Activated T-cell treated with anti-CD3 and anti-CD28 coated beads, Interleukin-2, amount 50 U/mL, for 72 hours (primary cell): ENCODE measurements around the gene ASCC1. TPM values are rescaled to one million over a fixed set of nuclear protein-coding genes. Genes with fewer than 3 reads are reported as not detected.

ENCODE experiments used
- ATAC-seq, 2 donors: fragments of 150-1000 bp; cut with Tn5 transposase; replicated peaks in 1 of 2; 2 replicates each; pipeline ENCODE4 v1.10.0; 2021; ENCODE audit warnings: moderate library complexity in 2 of 2, mild to moderate bottlenecking in 1 of 2
- DNase-seq, 2 donors: peaks; one replicate each; pipeline ENCODE4 v3.0.0; 2021 to 2022; ENCODE audit warnings: mixed read lengths in 1 of 2
- H3K27ac Mint-ChIP-seq: one replicate; pipeline ENCODE4 v1.8.0; 2022; ENCODE audit warnings: mild to moderate bottlenecking, moderate library complexity, mixed read lengths
- H3K27me3 Mint-ChIP-seq: one replicate; pipeline ENCODE4 v1.8.0; 2022; ENCODE audit warnings: low read depth, mixed read lengths
- H3K36me3 Mint-ChIP-seq, 2 donors: one replicate each; pipeline ENCODE4 v1.8.0; 2022; ENCODE audit warnings: mixed read lengths in 2 of 2, mild to moderate bottlenecking in 1 of 2; ENCODE audit not compliant: insufficient read depth in 2 of 2
- H3K4me1 Mint-ChIP-seq: one replicate; pipeline ENCODE4 v1.8.0; 2022; ENCODE audit warnings: low read depth, mixed read lengths
- H3K4me3 Mint-ChIP-seq, 2 donors: one replicate each; pipeline ENCODE4 v1.8.0; 2022; ENCODE audit warnings: mild to moderate bottlenecking in 2 of 2, mixed read lengths in 2 of 2, moderate library complexity in 2 of 2
- H3K9me3 Mint-ChIP-seq, 2 donors: one replicate each; pipeline ENCODE4 v1.8.0; 2022; ENCODE audit warnings: mixed read lengths in 2 of 2
- total RNA-seq, 2 donors: library from RNA; stranded (reverse); gene quantifications; one replicate each; pipeline ENCODE4 v1.2.3, GENCODE V29; 2022

The ASCC1 gene
- total RNA-seq, 2 donors from 2014 or later, result 81.2 to 84.3 TPM

DNA sequence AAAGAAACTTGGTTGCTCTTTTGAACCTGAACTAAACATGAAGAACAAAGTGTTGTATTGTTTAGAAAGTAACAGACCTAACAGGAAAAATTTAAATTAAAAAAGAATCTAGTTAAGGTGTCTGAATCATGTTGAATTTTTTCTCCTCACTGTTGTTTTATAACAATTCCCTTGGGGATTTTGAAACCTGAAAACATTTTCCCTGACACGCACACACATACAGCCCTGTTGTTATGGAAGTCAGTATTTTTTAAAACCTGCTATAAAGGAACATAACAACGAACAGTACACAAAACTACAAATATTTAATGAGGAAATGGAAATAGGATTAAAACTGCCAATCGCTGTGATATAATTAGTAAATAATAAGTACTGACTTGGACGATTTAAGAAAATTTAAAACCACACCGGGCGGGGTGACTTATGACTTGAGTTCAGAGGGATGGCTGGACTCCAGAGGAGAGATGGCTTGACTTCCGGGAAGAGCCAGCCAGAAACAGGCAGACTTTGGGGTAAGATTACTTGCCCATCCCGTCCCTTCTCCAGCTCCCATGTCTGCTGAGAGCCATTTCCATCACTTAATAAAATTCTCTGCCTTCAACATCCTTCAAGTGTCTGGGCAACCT lies 111.5 kb downstream of the ASCC1 start:
- Mint-ChIP-seq H3K27ac (peak overlapping the region; percentile 39), H3K36me3 (peaks cover 12 to 22% of the 10 kb centered on the region in 2 donors), H3K4me1 (peaks cover 82% of the 10 kb centered on the region), H3K9me3 (no peaks in the 10 kb centered on the region), H3K27me3 (no peaks in the 10 kb centered on the region), H3K4me3 (no peak overlapping the region)
- DNase-seq (no peak), ATAC-seq (no peak)

DNA sequence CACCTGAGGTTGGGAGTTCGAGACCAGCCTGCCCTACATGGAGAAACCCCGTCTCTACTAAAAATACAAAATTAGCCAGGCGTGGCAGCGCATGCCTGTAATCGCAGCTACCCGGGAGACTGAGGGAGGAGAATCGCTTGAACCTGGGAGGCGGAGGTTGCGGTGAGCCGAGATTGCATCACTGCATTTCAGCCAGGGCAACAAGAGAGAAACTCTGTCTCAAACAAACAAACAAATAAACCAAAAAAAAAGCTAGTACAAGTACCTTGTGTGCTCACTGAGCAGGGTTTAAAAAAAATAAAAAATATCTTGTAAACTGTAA lies 116.5 kb downstream of the ASCC1 start:
- ATAC-seq, result no peak
- no peak for DNase-seq
- Mint-ChIP-seq H3K27ac (no peak overlapping the region), H3K36me3 (peaks cover 17 to 32% of the 10 kb centered on the region in 2 donors), H3K4me3 (no peak overlapping the region), H3K27me3 (no peaks in the 10 kb centered on the region), H3K4me1 (peaks cover 80% of the 10 kb centered on the region), H3K9me3 (no peaks in the 10 kb centered on the region)

DNA sequence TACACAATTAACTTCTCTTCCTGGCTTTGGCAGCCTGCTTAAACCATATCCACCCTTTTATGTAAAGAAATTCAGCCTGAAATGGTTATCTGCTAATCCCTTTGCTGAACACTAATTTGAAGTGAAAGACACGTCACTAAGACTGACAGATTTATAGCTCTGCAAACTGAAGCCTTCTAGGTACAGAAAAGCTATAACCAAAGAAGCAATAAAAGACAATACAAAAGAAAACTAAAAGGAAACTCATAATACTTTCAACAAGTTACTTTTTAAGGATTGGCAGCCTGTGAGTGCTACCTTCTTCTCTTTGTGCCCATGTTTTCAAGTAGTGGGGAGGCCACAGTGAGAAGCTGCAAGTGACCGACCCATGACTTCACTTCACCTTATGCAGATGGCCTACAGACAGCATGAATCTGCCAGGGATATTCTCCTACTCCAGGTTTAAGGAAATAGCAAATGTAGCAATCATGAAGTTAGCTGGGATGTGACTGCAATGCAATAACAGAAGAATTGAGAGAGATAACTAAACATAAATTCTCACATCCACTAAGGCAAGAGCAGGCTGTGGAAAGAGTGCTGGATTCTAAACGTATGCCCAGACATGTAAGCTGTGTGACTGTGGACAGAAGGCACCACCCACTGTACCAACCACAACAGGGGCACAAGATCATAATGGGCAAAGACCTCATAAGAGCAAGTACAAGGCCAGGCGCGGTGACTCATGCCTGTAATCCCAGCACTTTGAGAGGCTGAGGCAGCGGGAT lies 117.1 kb downstream of the ASCC1 start:
- peaks cover 80% of the 10 kb centered on the region for H3K4me1 Mint-ChIP-seq
- ATAC-seq (no peak), DNase-seq (no peak)
- H3K4me3 Mint-ChIP-seq, result no peak overlapping the region
- no peaks in the 10 kb centered on the region for H3K27me3 Mint-ChIP-seq
- H3K9me3 Mint-ChIP-seq, result no peaks in the 10 kb centered on the region
- peaks cover 18 to 32% of the 10 kb centered on the region in 2 donors for H3K36me3 Mint-ChIP-seq
- peak overlapping the region; percentile 32 for H3K27ac Mint-ChIP-seq

DNA sequence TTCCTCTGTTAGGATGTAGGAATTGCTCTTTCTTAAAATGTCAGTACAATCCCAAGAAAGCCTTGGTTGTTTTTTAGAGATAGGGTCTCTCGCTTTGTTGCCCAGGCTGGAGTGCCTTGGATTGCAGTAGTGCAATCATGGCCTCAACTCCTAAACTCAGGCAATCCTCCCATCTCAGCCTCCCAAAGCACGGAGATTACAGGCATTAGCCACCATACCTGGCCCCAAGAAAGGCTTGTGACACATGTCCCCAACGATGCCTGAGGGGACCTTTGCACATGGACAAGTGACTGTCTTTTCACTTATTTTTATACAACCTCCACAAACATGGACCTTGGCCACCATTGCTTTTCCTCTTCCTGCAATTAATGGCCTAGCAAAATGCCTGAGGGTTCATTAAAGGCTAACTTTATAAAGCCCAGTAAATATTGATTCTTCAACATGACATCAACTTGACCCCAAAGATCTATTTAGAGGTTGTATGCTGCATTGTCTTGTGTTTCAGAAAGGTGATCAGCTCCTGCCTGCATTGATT lies 117.7 kb downstream of the ASCC1 start:
- H3K36me3 Mint-ChIP-seq, result peaks cover 15 to 29% of the 10 kb centered on the region in 2 donors
- no peak overlapping the region for H3K27ac Mint-ChIP-seq
- no peak for DNase-seq

DNA sequence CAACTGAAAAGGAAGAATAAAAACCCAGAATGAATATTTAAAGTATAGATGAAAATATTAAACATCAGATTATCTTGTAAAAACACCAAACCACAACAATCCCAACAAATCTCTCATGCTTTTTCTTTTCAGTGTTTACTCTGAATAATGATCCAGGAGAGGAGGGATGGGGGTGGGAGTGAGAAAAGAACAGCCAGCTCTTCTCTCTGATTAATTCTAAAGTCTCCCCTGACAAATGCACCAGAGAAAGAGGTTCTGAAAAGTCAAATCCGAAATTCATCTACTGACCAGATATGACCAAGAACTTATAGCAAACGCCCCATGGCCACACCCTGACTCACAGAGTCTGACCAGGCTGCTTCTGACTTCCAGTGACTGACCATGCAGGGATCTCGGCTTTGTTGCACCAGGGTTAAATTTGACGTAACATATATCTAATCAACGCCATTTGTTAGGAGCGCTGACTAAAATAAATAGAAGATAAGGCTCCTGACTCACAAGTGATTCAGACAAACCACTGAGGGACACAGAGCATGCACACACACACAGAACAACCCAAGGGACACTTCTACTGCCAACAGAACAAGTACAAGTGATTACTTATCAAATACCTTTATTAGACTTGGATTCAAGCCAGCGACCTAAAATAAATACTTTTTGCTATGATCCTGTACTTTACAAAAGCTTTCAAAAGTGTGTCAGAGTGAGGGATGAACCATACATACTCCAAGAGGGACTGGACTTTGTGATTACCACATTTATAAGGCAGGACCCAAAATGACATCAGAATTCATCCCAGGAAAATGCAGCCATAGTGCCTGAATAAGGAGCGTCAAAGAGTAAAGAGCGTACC lies 118.4 kb downstream of the ASCC1 start:
- Mint-ChIP-seq H3K9me3 (no peaks in the 10 kb centered on the region), H3K27me3 (no peaks in the 10 kb centered on the region), H3K4me3 (peak overlapping the region; percentile 36 to 86), H3K4me1 (peaks cover 80% of the 10 kb centered on the region), H3K27ac (peak overlapping the region; percentile 48), H3K36me3 (peaks cover 15 to 27% of the 10 kb centered on the region in 2 donors)
- ATAC-seq, result peak; percentile 77 to 80
- peak; percentile 36 to 47 for DNase-seq

More for the DNA sequence above, 117.7 kb downstream of the ASCC1 start:
- H3K27me3 Mint-ChIP-seq, result no peaks in the 10 kb centered on the region
- ATAC-seq, result no peak
- no peak overlapping the region for H3K4me3 Mint-ChIP-seq
- H3K9me3 Mint-ChIP-seq, result no peaks in the 10 kb centered on the region
- H3K4me1 Mint-ChIP-seq, result peaks cover 78% of the 10 kb centered on the region

DNA sequence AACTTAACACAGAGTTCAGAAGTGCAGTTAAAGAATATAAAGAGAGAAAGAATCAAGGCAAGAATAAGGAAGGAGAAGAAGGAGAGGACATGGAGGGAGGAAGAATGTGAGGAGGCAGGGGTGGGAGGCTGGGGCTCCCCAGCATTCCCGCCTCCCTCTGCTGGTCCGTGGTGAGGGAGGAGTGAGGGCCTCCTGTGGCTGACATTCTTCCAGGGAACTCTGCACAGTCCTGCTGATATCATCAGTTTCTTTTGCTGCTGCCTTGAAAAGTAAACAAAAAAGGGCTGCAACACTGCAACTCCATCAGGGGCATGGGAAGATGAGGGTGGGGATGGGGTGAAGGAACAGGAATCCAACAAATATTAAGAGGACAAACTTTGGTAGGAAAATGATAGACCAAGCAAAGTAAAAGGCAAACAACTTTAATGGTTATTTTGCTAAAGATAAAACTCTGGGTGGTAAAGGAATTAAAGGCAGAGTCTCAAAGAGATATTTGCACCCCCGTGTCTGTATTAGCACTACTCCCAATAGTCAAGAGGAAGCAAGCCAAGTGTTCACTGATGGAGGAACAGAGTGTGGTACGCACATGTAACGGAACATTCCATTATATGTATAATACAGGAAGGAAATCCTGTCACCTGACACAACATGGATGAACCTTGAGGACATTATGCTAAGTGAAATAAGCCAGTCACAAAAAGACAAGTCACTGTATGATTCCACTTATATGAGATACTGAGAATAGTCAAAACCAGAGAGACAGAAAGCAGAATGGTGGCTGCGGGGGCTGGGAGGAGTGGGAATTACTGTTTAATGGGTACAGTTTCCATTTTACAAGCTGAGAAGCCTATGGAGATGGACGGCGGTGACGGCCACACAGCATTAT lies 119.7 kb downstream of the ASCC1 start:
- Mint-ChIP-seq H3K4me3 (peak overlapping the region; percentile 36 to 86), H3K27me3 (no peaks in the 10 kb centered on the region), H3K27ac (peak overlapping the region; percentile 58), H3K36me3 (peaks cover 9 to 14% of the 10 kb centered on the region in 2 donors), H3K9me3 (no peaks in the 10 kb centered on the region), H3K4me1 (peaks cover 72% of the 10 kb centered on the region)
- DNase-seq (peak; percentile 48 to 49), ATAC-seq (peak; percentile 19 to 45)

DNA sequence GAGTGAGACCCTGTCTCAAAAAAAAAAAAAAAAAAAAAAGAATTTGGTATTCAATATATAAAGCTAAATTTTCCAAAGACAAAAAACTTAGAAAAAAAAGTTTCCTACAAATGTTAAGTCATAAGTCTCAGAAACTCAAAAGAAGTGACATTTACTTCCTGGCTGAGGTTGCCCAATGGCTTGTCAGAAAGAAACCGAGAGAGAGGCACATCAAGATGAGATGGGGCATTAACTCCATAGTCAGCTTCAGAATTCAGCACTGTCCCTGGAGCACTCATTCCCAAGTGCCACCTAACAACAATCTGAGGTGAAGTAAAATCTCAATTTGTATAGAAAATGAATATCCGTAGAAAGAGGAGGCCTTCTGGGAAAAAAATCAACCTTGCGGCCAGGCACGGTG lies 120.9 kb downstream of the ASCC1 start:
- H3K4me1 Mint-ChIP-seq, result peaks cover 72% of the 10 kb centered on the region
- no peaks in the 10 kb centered on the region for H3K9me3 Mint-ChIP-seq
- H3K4me3 Mint-ChIP-seq, result peak overlapping the region; percentile 36 to 86
- ATAC-seq, result peak; percentile 49 to 52
- H3K27me3 Mint-ChIP-seq, result no peaks in the 10 kb centered on the region
- H3K36me3 Mint-ChIP-seq, result peaks cover 6 to 14% of the 10 kb centered on the region in 2 donors
- no peak for DNase-seq
- peak overlapping the region; percentile 93 for H3K27ac Mint-ChIP-seq

DNA sequence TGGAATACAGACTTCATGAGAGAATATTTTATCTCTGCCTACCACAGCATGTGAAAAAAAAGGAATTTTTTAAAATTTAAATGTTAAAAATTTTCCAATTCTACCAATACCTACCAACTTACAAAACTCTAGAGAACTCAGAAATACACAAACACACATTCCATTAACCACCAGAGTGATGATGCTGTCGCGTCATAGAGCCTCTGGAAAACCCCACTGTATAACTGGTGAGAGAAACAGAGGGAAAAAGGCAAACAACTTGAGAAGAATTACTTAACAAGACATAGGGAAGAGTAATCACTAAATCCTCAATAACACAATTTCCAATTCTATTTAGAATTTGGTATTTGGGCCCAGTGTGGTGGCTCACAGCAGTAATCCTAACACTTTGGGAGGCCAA lies 121.5 kb downstream of the ASCC1 start:
- no peaks in the 10 kb centered on the region for H3K27me3 Mint-ChIP-seq
- H3K4me3 Mint-ChIP-seq, result peak overlapping the region; percentile 58 to 73
- peak overlapping the region; percentile 31 for H3K27ac Mint-ChIP-seq
- peaks cover 78% of the 10 kb centered on the region for H3K4me1 Mint-ChIP-seq
- no peaks in the 10 kb centered on the region for H3K9me3 Mint-ChIP-seq
- ATAC-seq (no peak), DNase-seq (no peak)
- peaks cover 6 to 14% of the 10 kb centered on the region in 2 donors for H3K36me3 Mint-ChIP-seq

DNA sequence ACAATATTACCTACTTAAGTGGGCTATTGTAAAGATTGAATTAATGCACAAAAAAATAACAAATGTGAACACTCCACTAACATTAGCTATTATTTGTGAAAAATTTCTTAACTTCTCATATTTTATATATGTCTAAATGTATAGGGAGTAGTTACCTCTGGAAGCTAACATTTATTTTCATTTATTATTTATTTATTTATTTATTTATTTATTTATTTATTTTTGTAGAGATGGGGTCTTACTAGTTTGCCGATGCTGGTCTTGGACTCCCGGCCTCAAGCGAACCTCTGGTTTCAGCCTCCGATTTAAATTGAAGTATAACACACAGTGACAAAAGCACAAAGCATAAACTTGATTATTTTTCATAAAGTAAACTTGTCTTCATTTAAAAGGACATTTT lies 122.6 kb downstream of the ASCC1 start:
- H3K27me3 Mint-ChIP-seq, result no peaks in the 10 kb centered on the region

DNA sequence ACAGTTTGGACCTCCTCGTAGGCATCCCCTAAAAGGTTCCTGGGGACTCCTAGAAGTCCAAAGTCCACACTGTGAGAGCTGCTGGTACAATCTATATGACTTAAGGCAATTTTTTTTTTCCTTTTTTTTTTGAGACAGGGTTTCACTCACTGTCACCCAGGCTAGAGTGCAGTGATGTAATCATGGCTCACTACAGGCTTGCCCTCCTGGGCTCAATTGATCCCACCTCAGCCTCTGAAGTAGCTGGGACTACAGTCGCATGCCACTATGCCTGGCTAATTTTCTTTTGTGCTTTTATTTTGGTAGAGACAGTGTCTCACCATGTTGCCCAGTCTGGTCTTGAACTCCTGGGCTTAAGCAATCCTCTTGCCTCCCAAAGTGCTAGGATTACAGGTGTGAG lies 123.1 kb downstream of the ASCC1 start:
- Mint-ChIP-seq H3K27me3 (no peaks in the 10 kb centered on the region), H3K36me3 (peaks cover 9 to 15% of the 10 kb centered on the region in 2 donors), H3K9me3 (no peaks in the 10 kb centered on the region), H3K4me1 (peaks cover 74% of the 10 kb centered on the region), H3K27ac (no peak overlapping the region), H3K4me3 (no peak overlapping the region)
- peak; percentile 15 to 19 for ATAC-seq
- DNase-seq, result no peak

More for the DNA sequence above, 122.6 kb downstream of the ASCC1 start:
- Mint-ChIP-seq H3K9me3 (no peaks in the 10 kb centered on the region), H3K27ac (no peak overlapping the region), H3K4me1 (peaks cover 74% of the 10 kb centered on the region), H3K36me3 (peaks cover 6 to 12% of the 10 kb centered on the region in 2 donors), H3K4me3 (no peak overlapping the region)
- DNase-seq (no peak), ATAC-seq (no peak)

DNA sequence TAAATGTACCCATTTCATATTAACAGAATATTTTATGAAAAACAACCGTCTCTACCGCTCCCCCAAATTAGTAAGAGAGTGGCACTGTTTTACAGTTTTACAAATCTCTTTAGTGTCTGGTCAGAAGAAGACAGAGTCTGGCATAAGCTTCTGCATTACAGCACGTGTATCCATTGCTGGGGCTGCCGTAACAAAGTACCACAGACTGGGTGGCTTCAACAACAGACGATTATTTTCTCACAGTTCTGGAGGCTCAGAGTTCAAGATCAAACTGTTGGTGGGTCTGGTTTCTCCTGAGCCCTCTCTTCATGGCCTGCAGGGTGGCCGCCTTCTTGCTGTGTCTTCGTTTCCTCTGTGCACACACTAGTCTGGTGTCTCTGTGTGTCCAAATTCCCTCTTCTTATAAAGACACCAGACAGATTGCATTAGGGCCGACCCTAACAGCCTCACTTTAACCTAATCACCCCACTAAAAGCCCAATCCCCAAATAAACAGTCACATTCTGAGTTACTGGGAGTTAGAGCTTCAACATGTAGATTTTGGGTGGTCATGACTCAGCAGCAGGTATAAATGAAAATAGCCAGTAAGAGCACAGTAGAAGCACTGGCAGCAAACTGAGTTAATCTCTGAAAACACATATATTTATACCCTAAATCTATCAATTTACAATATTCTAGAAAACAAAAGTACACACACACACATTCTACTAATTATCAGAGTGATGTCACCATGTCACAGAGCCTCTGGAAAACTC lies 123.7 kb downstream of the ASCC1 start:
- no peaks in the 10 kb centered on the region for H3K27me3 Mint-ChIP-seq
- peaks cover 67% of the 10 kb centered on the region for H3K4me1 Mint-ChIP-seq
- no peaks in the 10 kb centered on the region for H3K9me3 Mint-ChIP-seq
- DNase-seq, result no peak
- ATAC-seq, result no peak
- H3K36me3 Mint-ChIP-seq, result peaks cover 10 to 17% of the 10 kb centered on the region in 2 donors
- H3K27ac Mint-ChIP-seq, result peak overlapping the region; percentile 28
- no peak overlapping the region for H3K4me3 Mint-ChIP-seq
